NCI-H2107 treated with DMSO at 0.1 percent for 48 hours (cell line): Measurements from ENCODE around the gene PPP1R12B.
"Not testable (repeated sequence)": the region's sequence is repeated elsewhere in the genome, so short reads cannot be mapped to it uniquely, and the experiment has no call there.

Experiments
- DNase-seq: peaks from one replicate; lab custom pipeline; 2025; ENCODE audit not compliant: unreplicated experiment; lab: John Stamatoyannopoulos, UW

The PPP1R12B gene

GRCh38 chr1:202479661-202480060 lies 131.2 kb downstream of the PPP1R12B start:
- not testable (repeated sequence) for DNase-seq

- DNase-seq: not testable (repeated sequence)
Observed at GRCh38 chr1:202480640-202481039, 132.1 kb downstream of the PPP1R12B start.

GRCh38 chr1:202483362-202483761 lies 134.9 kb downstream of the PPP1R12B start:
- DNase-seq: peak; percentile 85

- DNase-seq: peak; percentile 76
Observed at GRCh38 chr1:202484032-202484431, 135.5 kb downstream of the PPP1R12B start.

GRCh38 chr1:202484820-202485219 lies 136.3 kb downstream of the PPP1R12B start:
- DNase-seq: not testable (repeated sequence)

- DNase-seq: not testable (repeated sequence)
Observed at GRCh38 chr1:202488178-202488649, 139.7 kb downstream of the PPP1R12B start.

GRCh38 chr1:202489101-202489500 lies 140.6 kb downstream of the PPP1R12B start:
- DNase-seq: not testable (repeated sequence)

GRCh38 chr1:202493112-202493511 lies 144.6 kb downstream of the PPP1R12B start:
- not testable (repeated sequence) for DNase-seq

- DNase-seq: no peak
Observed at GRCh38 chr1:202498542-202498941, 150.0 kb downstream of the PPP1R12B start.

GRCh38 chr1:202499997-202500396 lies 151.5 kb downstream of the PPP1R12B start:
- not testable (repeated sequence) for DNase-seq

- peak; percentile 28 for DNase-seq
Observed at GRCh38 chr1:202501281-202501680, 152.8 kb downstream of the PPP1R12B start.

- DNase-seq: no peak
Observed at GRCh38 chr1:202505356-202505755, 156.9 kb downstream of the PPP1R12B start.

GRCh38 chr1:202505880-202506575 lies 157.5 kb downstream of the PPP1R12B start:
- not testable (repeated sequence) for DNase-seq

GRCh38 chr1:202508863-202509262 lies 160.4 kb downstream of the PPP1R12B start:
- DNase-seq: not testable (repeated sequence)

GRCh38 chr1:202513875-202514274 lies 165.4 kb downstream of the PPP1R12B start:
- not testable (repeated sequence) for DNase-seq

GRCh38 chr1:202516434-202516877 lies 168.0 kb downstream of the PPP1R12B start:
- DNase-seq: no peak

- DNase-seq: not testable (repeated sequence)
Observed at GRCh38 chr1:202517146-202517545, 168.6 kb downstream of the PPP1R12B start.

- not testable (repeated sequence) for DNase-seq
Observed at GRCh38 chr1:202518180-202518579, 169.7 kb downstream of the PPP1R12B start.

GRCh38 chr1:202518905-202519304 lies 170.4 kb downstream of the PPP1R12B start:
- not testable (repeated sequence) for DNase-seq

- DNase-seq: not testable (repeated sequence)
Observed at GRCh38 chr1:202520129-202520856, 171.8 kb downstream of the PPP1R12B start.

GRCh38 chr1:202520857-202521216 lies 172.3 kb downstream of the PPP1R12B start:
- not testable (repeated sequence) for DNase-seq

GRCh38 chr1:202521484-202521883 lies 173.0 kb downstream of the PPP1R12B start:
- DNase-seq: not testable (repeated sequence)
